GM12874 (cell line): Measurements from ENCODE around the gene SOCS4.

Experiments used
- CTCF ChIP-seq: IDR thresholded peaks from 2 replicates; pipeline ENCODE4 v1.5.1; 2011; ENCODE audit warnings: low read depth, mild to moderate bottlenecking, control low read depth, low read length, moderate library complexity; ENCODE audit not compliant: insufficient read depth

SOCS4 gene

GRCh38 chr14:55066223-55066622 is 39.2 kb downstream of the SOCS4 start:
- TF ChIP-seq CTCF, result no peak

GRCh38 chr14:55070981-55071411 is 44.0 kb downstream of the SOCS4 start:
- TF ChIP-seq CTCF, result no peak

GRCh38 chr14:55071870-55072640 is 45.0 kb downstream of the SOCS4 start:
- TF ChIP-seq CTCF, result no peak

- TF ChIP-seq CTCF, result no peak
Measured at GRCh38 chr14:55073856-55074255, 46.8 kb downstream of the SOCS4 start.

- no peak for TF ChIP-seq CTCF
Measured at GRCh38 chr14:55074662-55075061, 47.6 kb downstream of the SOCS4 start.

GRCh38 chr14:55075628-55076175 is 48.7 kb downstream of the SOCS4 start:
- TF ChIP-seq CTCF, result no peak

GRCh38 chr14:55077170-55078151 is 50.4 kb downstream of the SOCS4 start:
- no peak for TF ChIP-seq CTCF
